NCI-H82 treated with DMSO at 0.1 percent for 48 hours (cell line): ENCODE data around the gene TUBB3.
A peak's percentile ranks its signal among the peaks of the same experiment; 100 is the strongest.
"Not testable (repeated sequence)": the region's sequence is repeated elsewhere in the genome, so short reads cannot be mapped to it uniquely, and the experiment has no call there.

ENCODE experiments used
- DNase-seq: peaks from one replicate; lab custom pipeline; 2025; ENCODE audit not compliant: unreplicated experiment; lab: John Stamatoyannopoulos, UW

The TUBB3 gene

DNA sequence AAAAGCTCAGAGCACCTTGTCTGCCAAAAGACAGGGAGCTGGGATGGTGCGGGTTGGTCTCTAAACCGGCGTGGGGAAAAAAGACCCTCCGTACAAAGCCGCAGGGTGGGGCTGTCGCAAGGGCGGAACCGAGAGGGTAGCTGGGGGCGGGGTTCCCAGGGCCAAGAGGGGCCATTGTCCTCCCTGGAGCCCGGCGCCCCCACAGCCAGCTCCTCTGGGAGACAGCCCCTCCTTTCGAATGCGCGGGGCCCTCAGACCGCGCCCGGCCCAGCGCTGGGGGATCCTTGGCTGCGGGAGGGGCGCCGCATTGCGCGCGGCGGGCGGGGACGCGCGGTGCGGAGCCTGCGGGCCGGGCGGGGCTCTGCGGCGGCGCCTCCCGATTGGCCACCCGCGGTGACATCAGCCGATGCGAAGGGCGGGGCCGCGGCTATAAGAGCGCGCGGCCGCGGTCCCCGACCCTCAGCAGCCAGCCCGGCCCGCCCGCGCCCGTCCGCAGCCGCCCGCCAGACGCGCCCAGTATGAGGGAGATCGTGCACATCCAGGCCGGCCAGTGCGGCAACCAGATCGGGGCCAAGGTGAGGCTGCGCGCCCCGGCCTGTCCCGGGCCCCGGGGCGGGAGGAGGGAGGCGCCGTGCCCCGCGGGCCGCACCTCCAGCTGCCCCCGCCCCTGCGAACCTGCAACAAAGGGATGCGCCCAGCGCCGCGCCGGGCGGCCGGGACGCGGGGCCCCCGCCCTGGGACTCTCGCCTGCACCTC lies at the start of gene TUBB3:
Gene TUBB3 (plus strand): TSS at position 459 of the 756 bp plus-strand sequence. CDS start 60 bp downstream, at position 519.
- peak; percentile 40 for DNase-seq

DNA sequence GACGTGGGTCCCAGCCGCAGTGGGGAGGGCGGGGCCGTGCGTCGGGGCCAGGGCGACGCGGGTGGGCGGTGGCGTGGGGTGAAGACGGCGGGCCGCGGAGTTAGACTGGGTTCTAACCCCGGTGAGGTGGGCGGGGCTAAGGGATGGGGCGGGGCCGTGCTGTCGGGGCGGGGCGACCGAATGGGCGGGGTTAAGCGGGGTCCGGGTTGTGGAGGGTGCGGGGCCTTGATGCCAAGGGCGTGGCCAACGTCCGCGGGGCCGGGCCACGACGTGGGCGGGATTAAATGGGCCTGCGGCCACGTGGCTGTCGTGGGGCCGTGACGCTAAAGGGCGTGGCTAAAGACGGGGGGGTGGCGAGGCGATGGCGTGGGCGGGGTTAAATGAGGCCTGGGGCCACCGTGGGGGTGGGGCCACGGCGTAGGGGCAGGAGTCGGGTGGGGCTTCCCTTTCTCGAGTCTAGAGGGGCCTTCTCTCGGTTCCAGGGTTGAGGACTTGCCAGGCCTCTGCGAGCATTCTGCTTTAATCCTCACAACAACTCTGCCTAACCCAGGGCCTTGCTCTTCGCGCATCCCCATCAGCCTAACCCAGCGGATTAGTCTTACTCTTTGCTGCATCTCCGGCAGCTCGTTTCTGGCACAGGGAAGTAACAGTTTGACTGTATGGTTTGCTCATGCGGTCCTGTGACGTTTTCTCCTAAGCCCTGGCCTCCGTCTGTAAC lies 49.0 kb upstream of the TUBB3 start:
- DNase-seq = peak; percentile 64

DNA sequence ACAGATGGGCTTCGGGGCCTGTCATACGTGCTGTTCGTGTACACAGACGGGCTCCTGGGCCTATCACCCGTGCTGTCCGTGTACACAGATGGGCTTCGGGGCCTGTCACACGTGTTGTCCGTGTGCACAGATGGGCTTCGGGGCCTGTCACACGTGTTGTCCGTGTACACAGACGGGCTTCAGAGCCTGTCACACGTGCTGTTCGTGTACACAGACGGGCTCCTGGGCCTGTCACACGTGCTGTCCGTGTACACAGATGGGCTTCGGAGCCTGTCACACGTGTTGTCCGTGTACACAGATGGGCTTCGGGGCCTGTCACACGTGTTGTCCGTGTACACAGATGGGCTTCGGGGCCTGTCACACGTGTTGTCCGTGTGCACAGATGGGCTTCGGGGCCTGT lies 44.0 kb upstream of the TUBB3 start:
- not testable (repeated sequence) for DNase-seq

DNA sequence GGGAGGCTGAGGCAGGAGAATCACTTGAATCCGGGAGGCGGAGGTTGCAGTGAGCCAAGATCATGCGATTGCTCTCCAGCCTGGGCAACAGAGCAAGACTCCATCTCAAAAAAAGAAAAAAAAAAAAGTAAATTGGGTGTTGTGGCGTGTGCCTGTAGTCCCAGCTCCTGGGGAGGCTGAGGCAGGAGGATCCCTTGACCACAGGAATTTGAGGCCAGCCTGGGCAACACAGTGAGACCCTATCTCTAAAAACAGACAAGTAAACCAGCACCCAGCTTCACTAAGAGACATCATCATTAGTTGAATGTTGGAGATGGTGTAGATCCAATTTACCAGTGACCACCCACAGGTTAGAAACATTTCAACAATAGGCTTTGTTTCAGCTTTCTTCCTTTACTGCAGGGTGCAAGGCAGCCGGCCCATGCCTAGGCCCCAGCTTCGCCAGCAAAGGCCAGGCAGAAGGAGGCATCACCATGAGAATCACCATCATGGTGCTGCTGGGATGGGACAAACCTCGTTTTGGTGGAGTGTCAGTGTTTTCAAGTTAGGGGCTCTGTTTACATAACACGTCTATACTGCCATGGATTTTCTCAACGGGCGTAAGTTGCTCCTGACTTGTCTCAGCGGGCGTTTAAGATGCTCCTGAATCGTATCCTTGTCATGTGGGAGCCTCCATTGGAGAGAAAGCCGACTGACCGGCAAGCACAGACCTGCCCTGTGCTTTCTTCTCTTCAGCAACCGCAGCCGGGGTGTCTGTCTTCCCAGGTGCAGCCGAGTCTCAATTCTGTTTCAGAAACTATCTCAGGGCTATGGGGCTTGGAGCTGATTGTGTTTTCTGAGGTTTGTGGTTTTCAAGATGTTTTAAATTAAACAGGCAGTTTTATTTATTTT lies 42.4 kb upstream of the TUBB3 start:
- no peak for DNase-seq

DNA sequence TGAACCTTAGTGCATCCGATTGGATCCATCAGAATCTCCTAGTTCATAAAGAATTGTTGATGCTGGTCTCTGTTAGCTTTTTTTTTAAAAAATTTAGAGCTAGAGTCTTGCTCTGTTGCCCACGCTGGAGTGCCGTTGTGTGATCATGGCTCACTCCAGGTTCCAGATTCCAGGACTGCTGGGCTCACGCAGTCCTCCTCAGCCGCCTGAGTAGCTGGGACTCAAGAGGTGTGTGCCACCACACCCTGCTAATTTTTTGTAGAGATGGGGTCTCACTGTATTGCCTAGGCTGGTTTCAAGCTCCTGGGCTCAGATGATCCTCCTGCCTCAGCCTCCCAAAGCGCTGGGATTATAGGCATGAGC lies 41.8 kb upstream of the TUBB3 start:
- DNase-seq = no peak

DNA sequence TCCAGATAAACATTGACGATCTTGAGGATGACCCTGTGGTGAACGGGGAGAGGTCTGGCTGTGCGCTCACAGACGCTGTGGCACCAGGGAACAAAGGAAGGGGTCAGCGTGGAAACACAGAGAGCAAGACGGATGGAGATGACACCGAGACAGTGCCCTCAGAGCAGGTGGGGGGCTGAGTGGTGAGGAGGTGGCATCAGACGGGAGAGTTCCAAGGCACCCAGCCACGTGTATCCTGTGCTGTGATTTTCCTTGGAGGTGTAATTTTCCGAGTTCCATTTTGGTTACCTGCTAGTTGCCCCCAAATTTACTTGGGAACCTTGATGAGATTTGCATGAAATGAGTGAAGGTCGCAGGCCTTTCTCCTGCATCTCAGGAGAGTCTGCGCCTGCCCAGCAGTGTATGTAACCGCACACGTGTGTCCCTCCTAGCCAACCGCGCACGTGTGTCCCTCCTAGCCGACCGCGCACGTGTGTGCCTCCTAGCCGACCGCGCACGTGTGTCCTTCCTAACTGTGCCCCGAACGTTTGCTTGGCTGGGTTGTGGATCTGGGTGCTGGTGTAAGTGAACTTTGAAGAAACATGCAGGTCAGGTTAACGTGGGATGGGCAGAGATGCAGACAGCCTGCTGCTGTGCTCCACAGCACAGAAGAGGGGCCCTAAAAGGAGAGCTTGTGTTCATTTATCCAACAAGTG lies 39.6 kb upstream of the TUBB3 start:
- DNase-seq = no peak

DNA sequence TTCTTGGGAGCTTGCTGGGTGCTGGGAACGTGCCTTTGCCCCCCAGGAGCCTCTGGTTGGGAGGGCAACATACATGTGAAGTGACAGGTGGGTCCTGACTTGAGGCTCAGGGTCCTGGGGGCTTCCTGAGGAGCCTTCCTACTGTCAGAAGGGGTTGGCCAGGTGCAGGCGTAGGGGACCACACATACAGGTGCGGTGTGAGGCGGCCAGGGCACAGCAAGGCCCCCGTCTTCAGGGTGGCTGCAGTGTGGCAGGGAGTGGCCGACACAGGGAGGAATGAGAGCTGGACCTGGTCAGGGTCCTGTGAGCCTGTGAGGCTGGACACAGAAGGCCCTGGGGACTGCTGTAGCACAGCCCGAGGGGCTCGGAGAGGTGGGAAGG lies 39.1 kb upstream of the TUBB3 start:
- DNase-seq = no peak

DNA sequence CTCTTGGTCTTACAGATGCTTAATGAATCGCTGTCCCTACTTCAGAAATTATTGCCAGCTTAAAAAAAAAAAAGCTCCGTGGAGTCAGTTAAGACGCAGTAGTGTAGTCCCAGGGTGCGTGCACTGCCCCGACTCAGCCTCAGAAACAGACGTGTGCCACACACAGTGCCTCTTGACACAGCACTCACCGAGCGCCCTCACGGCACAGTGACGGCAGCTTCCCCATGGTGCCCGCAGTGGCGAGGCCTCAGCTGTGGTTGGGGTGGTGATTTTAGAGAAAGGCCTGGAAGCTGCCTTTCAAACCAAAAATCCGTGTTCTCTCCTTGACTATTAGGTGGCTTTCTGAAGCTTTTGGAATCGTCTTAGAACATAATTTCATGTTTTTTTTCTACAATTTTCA lies 35.9 kb upstream of the TUBB3 start:
- no peak for DNase-seq

DNA sequence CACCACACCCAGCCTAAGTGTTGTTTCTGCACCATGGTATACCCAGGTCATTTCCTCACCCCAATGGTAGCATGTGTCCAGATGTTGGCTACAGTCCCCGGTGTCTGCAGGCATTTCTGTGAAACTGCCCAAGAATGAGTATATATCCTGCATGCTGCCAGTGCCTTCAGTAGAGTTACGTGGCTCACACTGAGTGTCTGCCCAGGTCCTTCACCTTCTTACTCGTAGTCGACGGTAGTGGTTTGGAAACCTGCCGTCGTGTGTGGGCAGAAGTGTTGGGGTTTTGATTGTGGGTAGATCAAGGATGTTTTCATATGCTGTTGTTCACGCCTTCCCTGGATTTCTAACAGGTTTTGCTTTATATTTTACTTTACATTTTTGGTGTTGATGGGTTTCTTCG lies 32.9 kb upstream of the TUBB3 start:
- no peak for DNase-seq

DNA sequence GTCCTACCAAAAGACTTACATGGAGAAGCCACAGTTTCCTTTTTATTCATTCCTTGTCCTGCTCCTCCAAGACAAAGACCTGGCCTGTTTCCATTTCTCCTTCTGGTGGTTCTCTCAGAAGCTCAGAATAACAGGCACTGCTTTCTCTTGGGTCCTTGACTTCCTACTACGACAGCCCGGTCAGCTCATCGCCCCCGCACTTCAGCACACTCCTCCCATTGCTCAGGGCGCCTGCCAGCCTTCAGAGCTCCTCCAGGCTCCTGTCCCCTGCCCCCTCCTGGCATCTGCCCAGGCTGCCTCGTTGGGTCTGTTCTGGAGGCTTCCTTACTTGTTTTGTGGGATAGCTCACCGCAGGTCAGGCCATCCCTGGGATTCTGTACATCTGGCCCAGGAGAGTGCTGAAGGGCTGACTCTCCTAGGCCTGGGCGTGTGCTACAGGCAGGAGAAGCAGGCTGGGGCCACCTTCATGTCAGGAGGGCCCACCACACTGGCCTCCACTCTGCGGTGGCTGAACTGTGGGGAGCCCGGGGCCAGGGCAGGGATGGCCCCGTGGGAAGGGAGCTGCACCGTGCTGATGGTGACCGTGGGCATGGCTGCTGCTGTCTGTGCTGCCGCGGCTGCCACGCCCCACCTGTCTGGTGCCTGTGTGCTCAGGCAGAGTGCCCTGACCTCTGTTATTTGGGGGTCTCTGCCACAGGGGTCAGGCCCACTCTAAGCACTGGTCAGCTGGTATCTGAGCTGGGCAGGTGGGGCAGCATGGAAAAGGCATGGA lies 32.1 kb upstream of the TUBB3 start:
- DNase-seq = no peak

DNA sequence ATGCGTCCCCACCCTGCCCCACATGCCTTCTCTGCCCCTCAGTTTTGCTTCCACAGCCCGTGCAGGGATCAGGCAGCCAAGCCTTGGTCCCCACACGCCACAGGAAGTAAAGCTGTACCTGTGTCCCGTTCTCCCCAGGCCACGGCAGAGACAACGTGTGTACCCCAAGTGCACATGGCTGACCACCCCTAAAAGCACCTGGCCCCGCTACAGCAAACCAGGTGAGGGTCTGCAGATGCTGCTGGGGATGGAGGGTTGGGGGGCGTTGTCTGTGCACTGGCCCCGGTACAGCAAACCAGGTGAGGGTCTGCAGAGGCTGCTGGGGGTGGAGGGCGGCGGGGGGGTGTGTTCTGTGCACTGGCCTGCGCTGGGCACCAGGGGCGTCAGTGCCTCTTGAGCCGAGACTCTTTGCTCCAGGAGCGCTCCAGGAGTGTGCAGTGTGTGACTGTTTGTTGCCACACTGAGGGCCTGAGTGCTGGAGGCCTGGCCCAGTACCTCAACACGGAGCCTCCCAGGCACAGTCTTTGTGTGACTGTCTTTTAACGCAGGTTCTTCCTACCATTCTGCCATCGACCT lies 31.0 kb upstream of the TUBB3 start:
- no peak for DNase-seq

DNA sequence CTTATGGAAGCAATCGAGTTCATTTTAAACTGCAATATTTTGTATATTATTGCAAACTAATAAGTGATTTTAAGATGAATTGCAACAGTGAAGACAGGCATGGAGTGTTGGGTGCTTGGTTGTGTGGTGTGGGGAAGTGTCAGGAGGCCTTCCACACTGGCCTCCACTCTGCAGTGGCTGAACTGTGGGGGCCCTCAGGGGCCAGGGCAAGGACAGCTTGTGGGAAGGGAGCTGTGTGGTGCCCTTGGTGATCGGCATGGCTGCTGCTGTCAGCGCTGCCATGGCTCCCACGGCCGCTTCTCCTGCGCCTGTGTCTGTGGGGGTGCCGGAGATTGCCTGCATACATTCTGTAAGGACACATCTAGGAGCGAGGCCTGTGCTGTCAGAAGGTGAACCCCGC lies 30.5 kb upstream of the TUBB3 start:
- DNase-seq = no peak

DNA sequence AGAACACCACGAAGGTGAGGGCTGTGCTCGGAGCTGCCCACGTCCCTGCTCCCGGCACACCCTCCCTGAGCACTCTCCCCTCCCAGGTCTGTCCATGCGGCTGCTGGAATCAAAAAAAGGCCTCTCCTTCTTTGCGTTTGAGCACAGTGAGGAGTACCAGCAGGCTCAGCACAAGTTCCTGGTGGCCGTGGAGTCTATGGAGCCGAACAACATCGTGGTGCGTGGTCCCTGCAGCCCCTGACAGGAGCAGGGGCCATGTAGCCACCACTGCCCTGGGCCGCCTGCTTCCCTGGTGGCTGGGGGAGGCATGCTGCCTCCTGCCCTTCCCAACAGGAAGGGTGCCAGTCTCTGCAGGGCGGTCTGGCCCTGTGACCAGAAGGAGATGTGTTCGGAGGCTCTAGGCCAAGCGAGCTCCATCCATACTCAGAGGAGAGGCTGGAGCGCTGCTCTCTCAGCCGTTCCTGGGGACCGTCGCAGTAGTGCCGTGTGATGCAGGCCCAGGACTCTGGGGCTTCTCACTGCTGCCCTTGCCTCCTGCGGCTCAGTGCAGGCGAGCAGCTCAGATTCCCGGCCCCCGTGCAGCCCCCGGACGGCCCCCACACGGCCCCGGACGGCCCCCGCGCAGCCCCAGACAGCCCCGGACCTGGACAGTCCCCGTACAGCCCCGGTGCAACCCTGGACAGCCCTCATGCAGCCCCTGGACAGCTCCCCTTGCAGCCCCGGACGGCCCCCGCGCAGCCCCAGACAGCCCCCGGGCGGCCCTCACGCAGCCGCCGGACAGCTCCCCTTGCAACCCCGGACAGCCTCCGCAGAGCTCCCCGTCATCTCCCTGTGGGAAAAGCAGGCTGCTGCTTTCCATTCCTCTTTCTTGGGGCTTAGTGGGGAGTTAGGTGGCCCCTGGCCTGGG lies 29.2 kb upstream of the TUBB3 start:
- DNase-seq = no peak

DNA sequence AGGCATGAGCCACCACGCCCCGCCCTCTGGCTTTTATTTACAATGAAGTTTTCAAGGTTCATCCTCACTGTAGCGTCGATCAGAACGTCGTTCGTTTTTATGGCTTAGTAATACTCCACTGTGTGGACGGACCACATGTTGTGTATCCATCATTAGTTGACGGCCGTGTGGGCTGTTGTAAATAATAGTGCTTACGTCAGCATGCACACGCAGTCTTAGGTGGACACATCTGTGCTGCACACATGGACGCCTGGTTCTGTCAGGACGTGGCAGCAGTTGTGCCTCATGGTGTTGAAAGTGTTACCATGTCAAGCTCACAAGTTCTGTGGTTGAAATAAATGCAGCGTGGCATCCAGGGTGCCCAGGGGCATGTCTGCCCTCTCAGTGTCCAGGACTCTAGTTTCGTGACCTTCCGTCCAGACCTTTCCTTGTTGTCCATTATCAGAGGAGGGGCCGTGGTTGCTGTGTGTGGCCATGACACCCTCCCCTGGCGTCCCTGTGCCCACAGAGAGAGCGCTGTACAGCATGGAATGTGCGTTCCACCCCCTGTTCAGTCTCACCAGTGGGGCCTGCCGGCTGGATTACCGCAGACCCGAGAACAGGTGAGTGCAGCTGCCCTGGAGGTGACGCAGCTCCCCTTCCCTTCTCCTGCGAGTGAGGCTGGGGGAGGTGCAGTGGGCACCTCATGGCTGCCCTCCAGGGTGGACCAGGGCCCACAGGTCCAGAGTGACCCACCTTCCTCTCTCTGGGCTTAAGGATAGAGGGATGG lies 27.5 kb upstream of the TUBB3 start:
- no peak for DNase-seq

DNA sequence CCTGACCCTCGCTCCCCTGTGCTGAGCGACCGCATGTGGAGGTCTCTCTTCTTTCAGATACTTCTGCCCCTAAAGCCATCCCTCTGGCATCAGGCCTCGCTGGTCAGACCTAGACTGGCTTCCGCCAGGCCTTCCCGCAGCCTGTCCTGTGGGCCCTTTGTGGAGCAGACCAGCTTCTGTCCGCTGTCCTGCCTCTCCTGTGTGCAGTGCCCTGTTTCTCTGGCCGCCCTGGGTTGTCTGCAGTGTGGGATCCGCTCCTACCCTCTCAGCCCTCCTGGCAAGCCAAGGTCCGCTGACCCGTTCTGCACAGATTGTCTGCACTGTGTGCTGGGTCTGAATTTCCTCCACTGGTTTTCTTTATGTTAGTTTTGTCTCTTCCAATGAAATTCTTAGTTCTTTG lies 25.9 kb upstream of the TUBB3 start:
- no peak for DNase-seq

DNA sequence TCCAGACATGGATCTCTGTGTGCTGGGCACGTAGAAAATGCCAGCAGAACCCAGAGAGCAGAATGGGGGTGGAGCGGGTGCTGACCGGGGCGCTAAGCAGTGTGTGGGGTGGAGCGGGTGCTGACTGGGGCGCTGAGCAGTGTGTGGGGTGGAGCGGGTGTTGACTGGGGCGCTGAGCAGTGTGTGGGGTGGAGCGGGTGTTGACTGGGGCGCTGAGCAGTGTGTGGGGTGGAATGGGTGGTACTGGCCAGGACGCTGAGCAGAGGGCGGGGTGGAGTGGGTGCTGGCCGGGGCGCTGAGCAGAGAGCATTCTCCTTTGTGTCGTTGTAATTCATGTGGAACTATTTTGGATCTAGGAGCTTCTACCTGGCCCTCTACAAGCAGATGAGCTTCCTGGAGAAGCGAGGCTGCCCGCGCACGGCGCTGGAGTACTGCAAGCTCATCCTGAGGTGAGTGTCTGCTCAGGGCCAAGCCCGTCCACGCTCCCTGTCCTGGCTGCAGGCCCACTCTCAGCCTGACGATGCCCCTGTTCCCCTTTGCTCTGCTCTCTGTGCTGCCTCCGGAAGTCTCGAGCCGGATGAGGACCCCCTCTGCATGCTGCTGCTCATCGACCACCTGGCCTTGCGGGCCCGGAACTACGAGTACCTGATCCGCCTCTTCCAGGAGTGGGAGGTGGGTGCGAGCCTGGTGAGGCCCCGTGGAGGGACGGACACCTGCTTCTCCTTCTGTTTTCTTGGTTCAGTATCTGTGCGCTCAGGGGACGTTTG lies 24.8 kb upstream of the TUBB3 start:
- DNase-seq = no peak

DNA sequence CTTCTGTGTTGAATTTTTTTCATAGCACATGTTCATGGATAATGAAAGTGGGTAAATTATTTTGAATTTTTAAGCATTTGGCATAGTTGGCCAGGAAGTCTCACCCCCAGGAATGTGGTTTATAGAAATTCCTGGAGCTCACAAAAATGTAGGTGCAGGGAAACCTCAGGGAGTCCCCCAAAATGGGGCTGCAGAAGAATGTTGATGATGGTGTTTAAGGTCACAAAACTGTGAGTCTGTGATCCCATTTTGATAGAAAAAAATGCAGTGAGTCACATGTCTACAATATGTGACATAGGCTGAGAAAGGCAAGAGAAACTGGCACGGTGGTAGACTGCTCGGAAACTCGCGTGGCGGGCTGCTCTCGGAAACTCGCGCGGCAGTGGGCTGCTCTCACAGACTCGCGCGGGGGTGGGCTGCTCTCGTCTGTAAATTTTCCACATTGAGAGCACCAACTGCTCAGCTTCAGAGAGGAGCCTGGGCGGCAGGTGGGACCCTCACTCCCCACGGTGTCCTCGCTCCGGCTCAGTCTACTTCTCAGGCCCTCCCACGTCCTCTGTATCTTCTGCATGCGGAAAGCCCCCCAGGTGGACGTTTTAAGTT lies 23.2 kb upstream of the TUBB3 start:
- DNase-seq = no peak
